ENCODE results near the gene OR13C4.
"Not testable (repeated sequence)": the region's sequence is repeated elsewhere in the genome, so short reads cannot be mapped to it uniquely, and the experiment has no call there.

Gene OR13C4

DNA sequence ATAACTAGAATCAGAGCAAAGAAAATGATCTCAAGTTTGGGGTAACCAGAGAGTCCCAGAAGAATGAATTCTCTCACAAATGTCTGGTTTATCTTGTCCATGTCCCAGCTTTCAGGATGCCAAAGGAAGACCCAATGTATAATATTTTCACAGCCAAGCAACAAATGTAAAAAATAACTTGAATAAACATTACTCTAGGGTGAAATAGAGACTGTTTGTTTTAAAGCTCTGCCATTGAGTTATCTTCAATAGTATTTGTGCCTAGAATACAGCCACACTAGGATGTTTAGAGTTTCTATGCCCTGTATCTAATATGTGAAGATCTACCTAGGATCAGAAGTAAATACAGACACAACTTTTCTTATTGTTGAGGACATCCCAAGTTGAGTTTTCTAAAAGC, at the start of gene OR13C4:
TSS of gene OR13C4 (minus strand) at position 101 of the 400 bp plus-strand sequence. CDS start at position 101, 0 bp downstream.
- no peak for DNase-seq

DNA sequence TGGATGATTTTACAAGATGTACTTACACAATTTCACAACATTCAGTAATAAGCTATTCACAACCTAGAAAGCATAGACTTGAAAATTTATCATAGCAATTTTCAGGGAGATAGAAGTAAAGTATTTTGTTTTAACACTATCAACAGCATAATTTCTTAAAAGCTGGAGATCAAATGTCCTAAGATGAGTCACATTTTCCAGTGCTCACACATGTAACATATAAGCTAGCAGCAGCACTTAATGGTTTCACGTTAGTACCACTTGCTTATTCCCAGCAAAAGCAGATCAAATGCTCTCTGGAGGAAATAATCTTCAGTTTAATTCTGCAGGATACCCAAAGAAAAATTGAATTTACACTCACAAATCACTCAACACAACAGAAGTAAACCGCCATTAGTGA, 48.4 kb upstream of the OR13C4 start:
- no peak for DNase-seq

DNA sequence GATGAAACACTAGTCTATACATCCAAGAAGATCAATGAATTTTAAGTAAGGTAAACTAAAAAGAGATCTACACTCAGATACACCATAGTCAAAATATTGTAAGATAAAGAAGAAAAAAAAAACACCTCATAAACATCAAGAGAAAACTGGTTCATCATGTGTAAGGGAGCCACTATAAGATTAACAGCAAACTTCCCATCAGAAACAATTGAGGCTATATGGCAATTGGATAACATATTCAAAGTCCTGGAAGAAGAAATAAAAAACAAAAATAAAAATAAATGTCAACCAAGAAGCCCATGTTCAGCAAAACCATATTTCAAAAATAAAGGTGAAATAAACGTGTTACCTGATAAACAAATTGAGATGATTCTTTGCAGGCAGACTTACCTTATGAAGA, 45.6 kb upstream of the OR13C4 start:
- DNase-seq: no peak

DNA sequence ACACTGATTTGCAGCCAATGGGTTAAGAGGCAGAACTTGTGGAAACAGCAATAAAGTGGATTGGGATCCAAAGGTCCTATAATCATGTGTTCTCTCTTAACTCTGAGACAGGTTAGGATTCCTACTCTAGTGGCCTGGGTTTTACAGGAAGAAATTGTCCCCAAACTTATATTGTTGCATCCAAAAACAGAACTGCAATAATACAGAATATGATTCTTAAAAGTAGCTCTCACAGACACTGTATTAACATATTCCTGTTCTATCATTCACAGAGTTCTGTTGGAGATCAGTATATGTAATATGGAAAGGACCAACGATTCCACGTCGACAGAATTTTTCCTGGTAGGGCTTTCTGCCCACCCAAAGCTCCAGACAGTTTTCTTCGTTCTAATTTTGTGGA, 41.9 kb upstream of the OR13C4 start, which contains the start of gene OR13C8:
TSS of gene OR13C8 (plus strand) at position 301 of the 400 bp plus-strand sequence. CDS start at position 301, 0 bp downstream.
- DNase-seq: no peak

GRCh38 chr9:104564358-104564757, 37.3 kb upstream of the OR13C4 start:
- no peak for DNase-seq

GRCh38 chr9:104556830-104557634, 30.0 kb upstream of the OR13C4 start:
- DNase-seq: no peak

DNA sequence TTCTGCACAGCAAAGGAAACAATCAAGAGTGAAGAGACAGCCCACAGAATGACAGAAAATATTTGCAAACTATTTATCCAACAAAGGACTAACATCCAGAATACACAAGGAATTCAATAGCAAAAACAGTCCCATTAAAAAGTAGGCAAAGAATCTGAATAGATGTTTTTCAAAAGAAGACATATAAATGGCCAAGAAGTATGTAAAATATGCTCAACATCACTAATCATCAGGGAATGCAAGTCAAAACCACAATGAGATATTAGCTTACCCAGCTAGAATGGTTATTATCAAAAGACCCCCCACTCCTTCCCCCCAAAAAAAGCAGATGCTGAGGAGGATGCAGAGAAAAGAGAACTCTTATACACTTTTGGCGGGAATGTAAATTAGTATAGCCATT, 28.5 kb upstream of the OR13C4 start:
- no peak for DNase-seq

DNA sequence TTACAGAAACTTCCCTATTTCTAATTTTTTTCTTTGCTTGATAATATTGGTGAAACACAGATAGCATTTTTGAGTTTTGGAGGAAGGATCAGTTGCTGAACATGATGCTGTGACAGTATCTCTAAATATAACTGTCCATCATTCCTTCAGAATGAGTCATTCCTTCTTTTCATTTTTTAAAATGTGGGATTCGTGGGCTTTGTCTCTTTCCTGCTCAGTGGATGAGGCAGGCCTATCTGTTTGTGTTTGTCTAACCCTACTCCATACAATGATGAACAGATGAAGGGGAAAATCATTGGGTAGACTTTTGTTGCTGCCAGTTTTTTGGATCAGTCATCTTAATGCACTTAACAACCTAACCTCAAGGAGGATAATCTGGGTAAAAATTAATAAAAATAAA, 26.3 kb upstream of the OR13C4 start:
- no peak for DNase-seq

GRCh38 chr9:104544644-104545043, 17.6 kb upstream of the OR13C4 start:
- no peak for DNase-seq

DNA sequence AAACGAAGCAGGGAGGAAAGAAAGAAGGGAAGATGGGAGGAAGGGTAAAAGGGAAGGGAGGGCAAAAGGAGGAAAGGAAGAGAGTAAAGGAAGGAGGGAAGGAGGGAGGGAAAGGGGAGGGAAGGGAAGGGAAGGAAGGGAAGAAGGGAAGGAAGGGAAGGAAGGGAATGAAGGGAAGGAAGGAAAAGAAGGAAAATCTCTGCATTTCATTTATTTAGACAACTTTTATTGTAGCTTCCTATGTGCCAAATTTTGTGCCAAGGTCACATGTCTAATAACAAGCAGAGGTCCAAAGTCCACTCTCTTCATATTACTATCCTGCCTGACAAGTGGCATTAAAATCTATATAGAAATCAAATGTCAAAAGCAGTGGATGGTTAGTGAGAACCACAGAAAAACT, 12.3 kb upstream of the OR13C4 start:
- DNase-seq: no peak

DNA sequence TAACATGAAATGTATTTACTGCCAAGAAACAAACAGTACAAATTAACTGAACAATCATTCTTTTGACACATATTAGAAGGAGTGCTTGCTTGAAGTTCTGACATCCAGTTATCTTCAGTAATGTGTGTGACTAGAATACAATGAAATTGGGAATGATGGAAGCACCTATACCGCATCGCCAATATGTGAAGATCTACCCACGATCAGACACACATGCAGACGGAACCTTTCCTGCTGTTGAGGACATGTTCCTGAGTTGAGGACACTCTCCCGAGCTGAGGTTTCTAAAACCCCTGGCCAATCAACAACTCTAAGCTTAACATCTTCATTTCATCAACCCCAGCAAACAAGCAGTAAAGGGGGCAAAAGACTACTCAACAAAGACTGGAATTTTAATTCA, 9.7 kb upstream of the OR13C4 start, which contains the start of gene OR13C3:
TSS of gene OR13C3 (minus strand) at position 101 of the 400 bp plus-strand sequence. CDS start 133 bp downstream, outside the sequence.
- DNase-seq: no peak

DNA sequence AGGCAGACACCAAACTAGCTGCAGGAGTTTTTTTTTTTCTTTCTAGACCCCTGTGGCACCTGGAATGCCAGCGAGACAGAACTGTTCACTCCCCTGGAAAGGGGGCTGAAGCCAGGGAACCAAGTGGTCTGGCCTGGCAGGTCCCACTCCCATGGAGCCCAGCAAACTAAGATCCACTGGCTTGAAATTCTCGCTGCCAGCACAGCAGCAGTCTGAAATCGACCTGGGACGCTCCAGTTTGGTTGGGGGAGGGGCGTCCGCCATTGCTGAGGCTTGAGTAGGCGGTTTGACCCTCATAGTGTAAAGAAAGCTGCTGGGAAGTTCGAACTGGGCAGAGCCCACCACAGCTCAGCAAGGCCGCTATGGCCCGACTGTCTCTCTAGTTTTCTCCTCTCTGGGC, 6.8 kb downstream of the OR13C4 start:
- not testable (repeated sequence) for DNase-seq

GRCh38 chr9:104514901-104515300, 12.1 kb downstream of the OR13C4 start:
- DNase-seq: no peak

- no peak for DNase-seq
These were observed 20.4 kb downstream of the OR13C4 start for GRCh38 chr9:104506565-104506964.

DNA sequence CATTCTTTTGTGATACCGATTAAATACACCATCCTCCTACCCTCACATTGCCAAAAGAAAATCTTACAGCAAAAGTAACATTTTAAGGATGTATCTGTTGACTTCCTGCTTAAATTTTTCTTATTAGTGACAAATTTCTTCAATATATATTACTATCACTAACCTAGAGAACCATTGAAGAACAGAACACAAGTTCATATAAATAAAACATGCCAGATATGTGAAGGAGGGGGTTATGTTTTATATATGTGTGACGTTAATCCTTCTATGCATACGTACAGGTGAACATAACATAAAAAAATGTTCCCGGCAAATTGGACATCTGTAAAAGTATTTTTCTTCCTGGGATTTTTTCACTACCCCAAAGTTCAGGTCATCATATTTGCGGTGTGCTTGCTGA, 23.0 kb downstream of the OR13C4 start, which contains the start of gene OR13F1:
TSS of gene OR13F1 (plus strand) at position 301 of the 400 bp plus-strand sequence. CDS start at position 301, 0 bp downstream.
- DNase-seq: no peak

GRCh38 chr9:104503440-104503839, 23.6 kb downstream of the OR13C4 start:
- no peak for DNase-seq

DNA sequence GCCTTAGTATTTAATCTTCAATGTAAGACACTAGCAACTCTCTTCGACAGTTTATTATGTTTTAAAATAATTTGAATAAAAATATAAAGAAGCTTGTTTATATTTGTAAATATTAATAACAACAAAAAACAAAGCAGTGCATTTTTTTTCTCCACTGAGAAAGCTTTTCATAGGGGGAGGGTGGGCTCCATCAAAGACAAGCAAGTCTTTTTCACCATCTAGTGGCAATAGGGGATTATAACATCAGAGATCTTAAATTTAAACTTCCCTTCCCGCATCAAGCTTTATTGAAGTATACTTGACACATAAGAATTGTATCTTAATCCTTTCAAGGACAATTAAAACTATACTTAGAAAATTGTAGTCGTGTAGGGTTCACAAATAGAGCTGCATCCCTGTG, 32.2 kb downstream of the OR13C4 start:
- no peak for DNase-seq

GRCh38 chr9:104485014-104485413, 42.0 kb downstream of the OR13C4 start:
- DNase-seq: no peak

DNA sequence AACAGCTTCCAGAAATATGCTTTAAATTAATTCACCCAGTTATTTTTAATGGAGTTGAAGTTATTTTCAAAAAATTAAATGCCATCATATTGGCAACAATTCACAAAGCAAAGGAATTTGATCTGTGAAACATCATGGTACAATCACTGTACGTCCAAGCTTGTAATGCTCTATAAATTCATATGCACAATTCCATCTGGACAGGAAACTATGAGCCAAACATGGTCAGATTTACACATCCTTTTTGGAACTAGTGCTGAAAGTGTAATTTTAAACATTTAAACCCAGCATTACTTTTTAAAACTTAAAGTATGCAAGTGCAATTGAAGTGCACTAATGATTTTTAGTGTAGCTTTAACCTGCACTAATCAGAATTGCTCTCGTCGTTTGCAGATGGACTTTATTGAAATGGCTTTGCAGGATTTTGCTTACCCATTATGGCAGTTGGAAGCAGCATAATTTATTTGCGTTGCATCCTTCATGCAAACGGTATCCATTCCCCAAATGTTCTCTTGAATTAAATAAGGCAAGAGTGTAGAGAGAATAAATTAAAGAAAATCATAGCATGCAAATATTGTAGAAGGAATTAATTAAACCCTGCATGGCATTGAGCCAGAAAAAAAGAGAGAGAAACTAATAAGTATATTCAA, 44.0 kb downstream of the OR13C4 start:
- DNase-seq: no peak

Measured in stimulated activated CD4-positive, alpha-beta T cell treated with anti-CD3 and anti-CD28 coated beads, Interleukin-4, amount 100 ng/mL, for 24 hours (primary cell).